ENCODE data around the gene SPRN.

DNA sequence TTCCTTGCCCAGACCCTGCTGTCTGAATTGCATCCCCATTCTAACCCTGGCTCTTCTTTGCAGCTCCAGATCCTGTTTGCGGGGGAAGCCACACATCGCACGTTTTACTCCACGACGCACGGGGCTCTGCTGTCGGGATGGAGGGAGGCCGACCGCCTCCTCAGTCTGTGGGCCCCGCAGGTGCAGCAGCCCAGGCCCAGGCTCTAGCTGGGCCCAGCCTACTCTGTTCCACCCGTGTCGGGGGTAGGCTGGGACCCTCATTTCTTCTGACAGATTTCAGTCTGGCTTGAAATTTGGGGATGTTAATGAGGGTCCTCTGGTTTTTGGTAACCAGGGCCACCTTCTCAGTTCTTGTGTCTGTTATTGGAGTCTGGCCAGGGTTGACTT lies 33.2 kb downstream of the SPRN start:
- TF ChIP-seq POLR2A (IDR thresholded peaks at IDR 0.05; ENCODE audit: low read depth): no peak
- TF ChIP-seq, protein P1, sequence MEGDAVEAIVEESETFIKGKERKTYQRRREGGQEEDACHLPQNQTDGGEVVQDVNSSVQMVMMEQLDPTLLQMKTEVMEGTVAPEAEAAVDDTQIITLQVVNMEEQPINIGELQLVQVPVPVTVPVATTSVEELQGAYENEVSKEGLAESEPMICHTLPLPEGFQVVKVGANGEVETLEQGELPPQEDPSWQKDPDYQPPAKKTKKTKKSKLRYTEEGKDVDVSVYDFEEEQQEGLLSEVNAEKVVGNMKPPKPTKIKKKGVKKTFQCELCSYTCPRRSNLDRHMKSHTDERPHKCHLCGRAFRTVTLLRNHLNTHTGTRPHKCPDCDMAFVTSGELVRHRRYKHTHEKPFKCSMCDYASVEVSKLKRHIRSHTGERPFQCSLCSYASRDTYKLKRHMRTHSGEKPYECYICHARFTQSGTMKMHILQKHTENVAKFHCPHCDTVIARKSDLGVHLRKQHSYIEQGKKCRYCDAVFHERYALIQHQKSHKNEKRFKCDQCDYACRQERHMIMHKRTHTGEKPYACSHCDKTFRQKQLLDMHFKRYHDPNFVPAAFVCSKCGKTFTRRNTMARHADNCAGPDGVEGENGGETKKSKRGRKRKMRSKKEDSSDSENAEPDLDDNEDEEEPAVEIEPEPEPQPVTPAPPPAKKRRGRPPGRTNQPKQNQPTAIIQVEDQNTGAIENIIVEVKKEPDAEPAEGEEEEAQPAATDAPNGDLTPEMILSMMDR (IDR thresholded peaks at IDR 0.05): no peak
- no peak for TF ChIP-seq EP300 (IDR thresholded peaks at IDR 0.05)
- no peak for TF ChIP-seq POLR2AphosphoS5 (IDR thresholded peaks at IDR 0.05)
